Measurements from ENCODE around the gene MYBPC2.

Gene MYBPC2

GRCh38 chr19:50500753-50501151 is 68.1 kb downstream of the MYBPC2 start:
- no peak for DNase-seq (ENCODE audit: low spot score)

GRCh38 chr19:50501186-50501567 is 68.5 kb downstream of the MYBPC2 start:
- no peak for DNase-seq (ENCODE audit: low spot score)

GRCh38 chr19:50501568-50502475 is 69.1 kb downstream of the MYBPC2 start:
- no peak for DNase-seq (ENCODE audit: low spot score)

- DNase-seq (ENCODE audit: low spot score) = no peak
These were observed 73.3 kb downstream of the MYBPC2 start for GRCh38 chr19:50505856-50506611.

GRCh38 chr19:50506700-50507099 is 74.0 kb downstream of the MYBPC2 start:
- DNase-seq (ENCODE audit: low spot score) = no peak

- DNase-seq (ENCODE audit: low spot score) = no peak
These were observed 74.7 kb downstream of the MYBPC2 start for GRCh38 chr19:50507376-50507775.

- no peak for DNase-seq (ENCODE audit: low spot score)
These were observed 76.1 kb downstream of the MYBPC2 start for GRCh38 chr19:50508843-50509190.

GRCh38 chr19:50509366-50509765 is 76.7 kb downstream of the MYBPC2 start:
- DNase-seq (ENCODE audit: low spot score) = peak; percentile 6

GRCh38 chr19:50510121-50510670 is 77.5 kb downstream of the MYBPC2 start:
- DNase-seq (ENCODE audit: low spot score) = no peak

GRCh38 chr19:50510700-50511068 is 78.0 kb downstream of the MYBPC2 start:
- DNase-seq (ENCODE audit: low spot score) = no peak

GRCh38 chr19:50511069-50511822 is 78.6 kb downstream of the MYBPC2 start, which contains the start of gene JOSD2:
TSS of gene JOSD2 (minus strand) at chr19:50511191. CDS start at chr19:50510431, 760 bp downstream.
- DNase-seq (ENCODE audit: low spot score) = peak; percentile 98

- no peak for DNase-seq (ENCODE audit: low spot score)
These were observed 79.7 kb downstream of the MYBPC2 start for GRCh38 chr19:50512112-50512998.

GRCh38 chr19:50512999-50513745 is 80.5 kb downstream of the MYBPC2 start:
- no peak for DNase-seq (ENCODE audit: low spot score)

GRCh38 chr19:50513746-50514345 is 81.2 kb downstream of the MYBPC2 start, which contains the start of gene ASPDH:
TSS of gene ASPDH (minus strand) at chr19:50513913. CDS start at chr19:50513823, 90 bp downstream.
- DNase-seq (ENCODE audit: low spot score) = no peak

GRCh38 chr19:50514346-50515167 is 81.9 kb downstream of the MYBPC2 start:
- no peak for DNase-seq (ENCODE audit: low spot score)

- DNase-seq (ENCODE audit: low spot score) = no peak
These were observed 82.5 kb downstream of the MYBPC2 start for GRCh38 chr19:50515168-50515561.

Measured in hematopoietic multipotent progenitor cell treated with erythropoietin and hydrocortisone succinate and interleukin-3 and kit ligand, for 15 days (in vitro differentiated cells).